DLD1 (cell line): Measurements from ENCODE around the gene HSF5.

Experiments used
- in situ Hi-C: cut with HindIII; loops from 2 replicates; pipeline ENCODE4 v1.10.0; 2017; ENCODE audit warnings: low sequenced_read_pairs

The HSF5 gene

GRCh38 chr17:58487589-58488427 lies at the start of gene HSF5:
HSF5 (minus strand) TSS chr17:58488408; CDS start chr17:58488274, 134 bp downstream.
- in situ Hi-C loops = no loop called here

GRCh38 chr17:58537266-58537665 lies 49.1 kb upstream of the HSF5 start:
- in situ Hi-C loops = no loop called here

GRCh38 chr17:58536542-58536941 lies 48.3 kb upstream of the HSF5 start:
- in situ Hi-C loops = no loop called here

GRCh38 chr17:58535431-58535830 lies 47.2 kb upstream of the HSF5 start:
- in situ Hi-C loops = no loop called here

- in situ Hi-C loops = no loop called here
Observed at GRCh38 chr17:58534901-58535421, 46.8 kb upstream of the HSF5 start.

- in situ Hi-C loops = no loop called here
Observed at GRCh38 chr17:58534331-58534730, 46.1 kb upstream of the HSF5 start.

GRCh38 chr17:58533616-58534188 lies 45.5 kb upstream of the HSF5 start:
- in situ Hi-C loops = no loop called here

GRCh38 chr17:58532555-58532951 lies 44.3 kb upstream of the HSF5 start:
- in situ Hi-C loops = no loop called here

GRCh38 chr17:58531661-58532554 lies 43.7 kb upstream of the HSF5 start:
- in situ Hi-C loops = no loop called here

GRCh38 chr17:58531122-58531521 lies 42.9 kb upstream of the HSF5 start:
- in situ Hi-C loops = no loop called here

GRCh38 chr17:58530655-58531054 lies 42.4 kb upstream of the HSF5 start:
- in situ Hi-C loops = no loop called here

- in situ Hi-C loops = no loop called here
Observed at GRCh38 chr17:58529275-58529674, 41.1 kb upstream of the HSF5 start.

GRCh38 chr17:58528443-58528842 lies 40.2 kb upstream of the HSF5 start:
- in situ Hi-C loops = no loop called here

GRCh38 chr17:58527949-58528348 lies 39.7 kb upstream of the HSF5 start:
- in situ Hi-C loops = no loop called here

GRCh38 chr17:58527306-58527705 lies 39.1 kb upstream of the HSF5 start:
- in situ Hi-C loops = no loop called here

- in situ Hi-C loops = no loop called here
Observed at GRCh38 chr17:58525239-58525638, 37.0 kb upstream of the HSF5 start.

- in situ Hi-C loops = no loop called here
Observed at GRCh38 chr17:58521680-58522079, 33.5 kb upstream of the HSF5 start.

GRCh38 chr17:58520843-58521430 lies 32.7 kb upstream of the HSF5 start:
- in situ Hi-C loops = no loop called here

- in situ Hi-C loops = no loop called here
Observed at GRCh38 chr17:58517928-58518609, 29.9 kb upstream of the HSF5 start.

- in situ Hi-C loops = no loop called here
Observed at GRCh38 chr17:58517378-58517927, 29.2 kb upstream of the HSF5 start.
